ENCODE data around the gene KIRREL1. TPM values are rescaled to one million over a fixed set of nuclear protein-coding genes. Genes with fewer than 3 reads are reported as not detected.
A peak's percentile ranks its signal among the peaks of the same experiment; 100 is the strongest.

The KIRREL1 gene
- total RNA-seq, 4 donors from 2014 or later = 34.1 to 102 (median 57.4) TPM

GRCh38 chr1:158026651-158027050 lies 33.2 kb downstream of the KIRREL1 start:
- no peak for DNase-seq
- no peaks in the 10 kb centered on the region for H3K36me3 ChIP-seq
- TF ChIP-seq POLR2A (IDR thresholded peaks at IDR 0.05) = no peak
- TF ChIP-seq, protein P1, sequence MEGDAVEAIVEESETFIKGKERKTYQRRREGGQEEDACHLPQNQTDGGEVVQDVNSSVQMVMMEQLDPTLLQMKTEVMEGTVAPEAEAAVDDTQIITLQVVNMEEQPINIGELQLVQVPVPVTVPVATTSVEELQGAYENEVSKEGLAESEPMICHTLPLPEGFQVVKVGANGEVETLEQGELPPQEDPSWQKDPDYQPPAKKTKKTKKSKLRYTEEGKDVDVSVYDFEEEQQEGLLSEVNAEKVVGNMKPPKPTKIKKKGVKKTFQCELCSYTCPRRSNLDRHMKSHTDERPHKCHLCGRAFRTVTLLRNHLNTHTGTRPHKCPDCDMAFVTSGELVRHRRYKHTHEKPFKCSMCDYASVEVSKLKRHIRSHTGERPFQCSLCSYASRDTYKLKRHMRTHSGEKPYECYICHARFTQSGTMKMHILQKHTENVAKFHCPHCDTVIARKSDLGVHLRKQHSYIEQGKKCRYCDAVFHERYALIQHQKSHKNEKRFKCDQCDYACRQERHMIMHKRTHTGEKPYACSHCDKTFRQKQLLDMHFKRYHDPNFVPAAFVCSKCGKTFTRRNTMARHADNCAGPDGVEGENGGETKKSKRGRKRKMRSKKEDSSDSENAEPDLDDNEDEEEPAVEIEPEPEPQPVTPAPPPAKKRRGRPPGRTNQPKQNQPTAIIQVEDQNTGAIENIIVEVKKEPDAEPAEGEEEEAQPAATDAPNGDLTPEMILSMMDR (IDR thresholded peaks at IDR 0.05) = no peak
- H3K9me3 ChIP-seq = no peaks in the 10 kb centered on the region
- H3K4me1 ChIP-seq = peaks cover 5 to 17% of the 10 kb centered on the region in 2 donors
- H3K27ac ChIP-seq = peak overlapping the region; percentile 62 to 77
- no peaks in the 10 kb centered on the region for H3K27me3 ChIP-seq
- intact Hi-C loops (cut with DNase I; ENCODE audit: low total_unique reads) = no loop called here
- no peak overlapping the region for H3K4me3 ChIP-seq

GRCh38 chr1:158027508-158027907 lies 34.1 kb downstream of the KIRREL1 start:
- Histone ChIP-seq H3K4me1 (peaks cover 0 to 17% of the 10 kb centered on the region in 2 donors), H3K36me3 (no peaks in the 10 kb centered on the region), H3K9me3 (no peaks in the 10 kb centered on the region), H3K27me3 (no peaks in the 10 kb centered on the region), H3K27ac (peak overlapping the region in 1 of 2 donors; percentile 8), H3K4me3 (no peak overlapping the region)
- intact Hi-C loops (cut with DNase I; ENCODE audit: low total_unique reads) = no loop called here
- DNase-seq = no peak
- TF ChIP-seq, protein P1 (IDR thresholded peaks at IDR 0.05) = no peak
- no peak for TF ChIP-seq POLR2A (IDR thresholded peaks at IDR 0.05)

GRCh38 chr1:158028969-158029368 lies 35.5 kb downstream of the KIRREL1 start:
- H3K4me1 ChIP-seq = peaks cover 0 to 17% of the 10 kb centered on the region in 2 donors

GRCh38 chr1:158035014-158035413 lies 41.6 kb downstream of the KIRREL1 start:
- Histone ChIP-seq H3K27ac (peak overlapping the region in 1 of 2 donors; percentile 47), H3K27me3 (no peaks in the 10 kb centered on the region), H3K4me3 (no peak overlapping the region), H3K9me3 (no peaks in the 10 kb centered on the region), H3K4me1 (peaks cover 0 to 13% of the 10 kb centered on the region in 2 donors), H3K36me3 (no peaks in the 10 kb centered on the region)
- DNase-seq = no peak
- intact Hi-C loops (cut with DNase I; ENCODE audit: low total_unique reads) = loop anchor here (5.0 to 10.0 kb wide), 2 partner anchors 43 to 50 kb away; partner anchors contain the start of gene KIRREL1
- no peak for TF ChIP-seq POLR2A (IDR thresholded peaks at IDR 0.05)
- TF ChIP-seq, protein P1 (IDR thresholded peaks at IDR 0.05) = no peak

More at GRCh38 chr1:158028969-158029368, 35.5 kb downstream of the KIRREL1 start:
- Histone ChIP-seq H3K36me3 (no peaks in the 10 kb centered on the region), H3K9me3 (no peaks in the 10 kb centered on the region), H3K27me3 (no peaks in the 10 kb centered on the region), H3K27ac (peak overlapping the region in 1 of 2 donors; percentile 0), H3K4me3 (no peak overlapping the region)
- DNase-seq = no peak
- TF ChIP-seq, protein P1 (IDR thresholded peaks at IDR 0.05) = no peak
- TF ChIP-seq POLR2A (IDR thresholded peaks at IDR 0.05) = no peak
- intact Hi-C loops (cut with DNase I; ENCODE audit: low total_unique reads) = no loop called here

- Histone ChIP-seq H3K4me1 (peaks cover 0 to 13% of the 10 kb centered on the region in 2 donors), H3K27me3 (no peaks in the 10 kb centered on the region), H3K36me3 (no peaks in the 10 kb centered on the region), H3K27ac (peak overlapping the region in 1 of 2 donors; percentile 47), H3K9me3 (no peaks in the 10 kb centered on the region), H3K4me3 (no peak overlapping the region)
- no peak for TF ChIP-seq POLR2A (IDR thresholded peaks at IDR 0.05)
- TF ChIP-seq, protein P1 (IDR thresholded peaks at IDR 0.05) = peak; percentile 70 to 75 (median 74)
- DNase-seq = peak; percentile 48 to 74
- intact Hi-C loops (cut with DNase I; ENCODE audit: low total_unique reads) = loop anchor here (5.0 to 10.0 kb wide), 2 partner anchors 44 to 49 kb away; partner anchors contain the start of gene KIRREL1
Measured at GRCh38 chr1:158035976-158036583, 42.6 kb downstream of the KIRREL1 start.
